ENCODE data around the gene UBIAD1. TPM values are rescaled to one million over a fixed set of nuclear protein-coding genes. Genes with fewer than 3 reads are reported as not detected.

Gene UBIAD1
- total and polyA plus RNA-seq, 2 donors (not counting 1 experiment from before 2014, with no cell fraction given), result 17.8 to 28.1 TPM

DNA sequence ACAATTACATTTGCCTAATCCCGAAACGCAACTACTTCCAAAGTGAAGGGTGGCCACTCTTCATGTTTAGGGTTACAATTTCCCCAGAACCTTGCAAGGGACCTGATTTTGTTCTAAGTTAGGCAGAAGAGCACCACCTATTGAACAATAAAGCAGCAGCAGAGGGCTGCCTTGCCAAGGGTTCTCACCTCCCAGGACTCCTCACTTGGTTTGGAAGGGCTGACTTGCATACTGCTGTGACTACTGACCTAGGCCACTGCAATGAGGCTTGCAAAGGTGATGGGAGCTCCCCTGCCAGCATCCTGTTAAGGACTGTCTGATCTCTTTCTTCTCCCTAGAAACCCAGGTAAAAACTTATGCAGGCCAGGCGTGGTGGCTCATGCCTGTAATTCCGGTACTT, 24.8 kb upstream of the UBIAD1 start:
- WGBS (ENCODE audit: insufficient coverage), result 100% methylated on average over 2 of the region's 4 CpGs
- H3K4me1 Mint-ChIP-seq, result no peaks in the 10 kb centered on the region
- no peak overlapping the region for H2AFZ ChIP-seq (ENCODE audit: insufficient read depth, low read depth, low read length, poor library complexity, severe bottlenecking)
- H3K27me3 ChIP-seq (replicated peaks in 1 of 4; ENCODE audit: control extremely low read depth in 1 of 4, control insufficient read depth in 3 of 4, insufficient read depth in 4 of 4, low read length in 3 of 4), result no peaks in the 10 kb centered on the region
- H3K9me3 Mint-ChIP-seq (ENCODE audit: insufficient read depth), result no peaks in the 10 kb centered on the region
- no peaks in the 10 kb centered on the region for H4K20me1 ChIP-seq (ENCODE audit: control insufficient read depth, insufficient read depth, low read length, poor library complexity, severe bottlenecking)
- no peaks in the 10 kb centered on the region for H3K27me3 Mint-ChIP-seq
- TF ChIP-seq, protein P1, sequence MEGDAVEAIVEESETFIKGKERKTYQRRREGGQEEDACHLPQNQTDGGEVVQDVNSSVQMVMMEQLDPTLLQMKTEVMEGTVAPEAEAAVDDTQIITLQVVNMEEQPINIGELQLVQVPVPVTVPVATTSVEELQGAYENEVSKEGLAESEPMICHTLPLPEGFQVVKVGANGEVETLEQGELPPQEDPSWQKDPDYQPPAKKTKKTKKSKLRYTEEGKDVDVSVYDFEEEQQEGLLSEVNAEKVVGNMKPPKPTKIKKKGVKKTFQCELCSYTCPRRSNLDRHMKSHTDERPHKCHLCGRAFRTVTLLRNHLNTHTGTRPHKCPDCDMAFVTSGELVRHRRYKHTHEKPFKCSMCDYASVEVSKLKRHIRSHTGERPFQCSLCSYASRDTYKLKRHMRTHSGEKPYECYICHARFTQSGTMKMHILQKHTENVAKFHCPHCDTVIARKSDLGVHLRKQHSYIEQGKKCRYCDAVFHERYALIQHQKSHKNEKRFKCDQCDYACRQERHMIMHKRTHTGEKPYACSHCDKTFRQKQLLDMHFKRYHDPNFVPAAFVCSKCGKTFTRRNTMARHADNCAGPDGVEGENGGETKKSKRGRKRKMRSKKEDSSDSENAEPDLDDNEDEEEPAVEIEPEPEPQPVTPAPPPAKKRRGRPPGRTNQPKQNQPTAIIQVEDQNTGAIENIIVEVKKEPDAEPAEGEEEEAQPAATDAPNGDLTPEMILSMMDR (IDR thresholded peaks at IDR 0.05), result no peak
- TF ChIP-seq EZH2 (IDR thresholded peaks at IDR 0.05; ENCODE audit: borderline replicate concordance, insufficient read depth, low read depth, low read length, poor library complexity, severe bottlenecking), result no peak
- H3K79me2 ChIP-seq (ENCODE audit: control insufficient read depth, insufficient read depth, low read length), result peaks cover 7% of the 10 kb centered on the region
- H3K4me3 Mint-ChIP-seq, result no peak overlapping the region
- no peaks in the 10 kb centered on the region for H3K4me1 ChIP-seq (ENCODE audit: control insufficient read depth in 2 of 2, insufficient read depth in 2 of 2, low read length in 2 of 2)
- no peak overlapping the region for H3K9ac ChIP-seq (ENCODE audit: low read length)
- intact Hi-C loops (cut with micrococcal nuclease), result no loop called here
- ATAC-seq (ENCODE audit: low read depth) (no peak), DNase-seq (no peak)
- H3K27ac Mint-ChIP-seq, result no peak overlapping the region
- CTCF ChIA-PET, result interaction anchor here (1.0 kb wide), 1 partner anchor 397 kb away, joined by 3 read pairs; no protein-coding TSS in a partner anchor
- no peak overlapping the region for H3K27ac ChIP-seq (ENCODE audit: low read length in 2 of 2)
- no peak overlapping the region for H3K4me2 ChIP-seq (replicated peaks; ENCODE audit: low read depth, low read length, poor library complexity, severe bottlenecking)
- POLR2A ChIA-PET, result no interaction called here
- H3K4me3 ChIP-seq (ENCODE audit: control extremely low read depth in 1 of 5, extremely low read depth in 1 of 5, insufficient read depth in 1 of 5, low read depth in 2 of 5, low read length in 4 of 5), result no peak overlapping the region
- H3K36me3 ChIP-seq (replicated peaks in 1 of 2; ENCODE audit: control extremely low read depth in 1 of 2, control insufficient read depth in 1 of 2, extremely low read depth in 1 of 2, insufficient read depth in 2 of 2, low read length in 1 of 2), result peaks cover 15 to 64% of the 10 kb centered on the region in 2 experiments
- H3K9me3 ChIP-seq (ENCODE audit: control extremely low read depth in 1 of 3, control insufficient read depth in 2 of 3, insufficient read depth in 1 of 3, low read length in 2 of 3), result no peaks in the 10 kb centered on the region

DNA sequence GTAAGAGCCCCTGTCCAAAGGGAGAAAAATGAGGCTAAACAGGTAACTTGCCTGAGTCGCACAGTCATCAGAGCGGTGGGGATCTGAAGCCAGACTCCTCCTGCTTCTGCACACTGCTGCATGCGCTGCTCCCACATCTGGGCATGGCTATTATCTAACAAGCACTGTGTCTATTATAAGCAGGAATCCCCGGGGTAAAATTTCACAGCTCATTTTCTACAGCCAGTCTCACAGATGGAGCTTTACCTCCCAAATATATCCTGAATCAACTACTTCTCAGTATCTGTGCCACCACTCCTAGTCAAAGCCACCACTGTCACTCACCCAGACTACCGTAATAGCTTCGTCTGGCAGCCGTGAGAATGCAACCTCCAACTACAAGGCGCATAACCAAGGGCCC, 20.5 kb upstream of the UBIAD1 start:
- Histone ChIP-seq H3K27ac (ENCODE audit: low read length in 2 of 2) (no peak overlapping the region), H3K4me2 (replicated peaks; ENCODE audit: low read depth, low read length, poor library complexity, severe bottlenecking) (no peak overlapping the region), H3K27me3 (replicated peaks in 1 of 4; ENCODE audit: control extremely low read depth in 1 of 4, control insufficient read depth in 3 of 4, insufficient read depth in 4 of 4, low read length in 3 of 4) (no peaks in the 10 kb centered on the region), H3K4me1 (ENCODE audit: control insufficient read depth in 2 of 2, insufficient read depth in 2 of 2, low read length in 2 of 2) (no peaks in the 10 kb centered on the region), H3K79me2 (ENCODE audit: control insufficient read depth, insufficient read depth, low read length) (peaks cover 10% of the 10 kb centered on the region), H3K9me3 (ENCODE audit: control extremely low read depth in 1 of 3, control insufficient read depth in 2 of 3, insufficient read depth in 1 of 3, low read length in 2 of 3) (no peaks in the 10 kb centered on the region), H2AFZ (ENCODE audit: insufficient read depth, low read depth, low read length, poor library complexity, severe bottlenecking) (no peak overlapping the region), H3K36me3 (replicated peaks in 1 of 2; ENCODE audit: control extremely low read depth in 1 of 2, control insufficient read depth in 1 of 2, extremely low read depth in 1 of 2, insufficient read depth in 2 of 2, low read length in 1 of 2) (peaks cover 17 to 72% of the 10 kb centered on the region in 2 experiments), H4K20me1 (ENCODE audit: control insufficient read depth, insufficient read depth, low read length, poor library complexity, severe bottlenecking) (no peaks in the 10 kb centered on the region), H3K4me3 (ENCODE audit: control extremely low read depth in 1 of 5, extremely low read depth in 1 of 5, insufficient read depth in 1 of 5, low read depth in 2 of 5, low read length in 4 of 5) (no peak overlapping the region), H3K9ac (ENCODE audit: low read length) (no peak overlapping the region)
- intact Hi-C loops (cut with micrococcal nuclease), result no loop called here
- ChIA-PET CTCF (interaction anchor here (1.1 to 5.3 kb wide), 2 partner anchors 11 to 393 kb away, joined by 3 to 32 read pairs; no protein-coding TSS in a partner anchor), POLR2A (no interaction called here)
- ATAC-seq (ENCODE audit: low read depth) (no peak), DNase-seq (no peak)
- WGBS (ENCODE audit: insufficient coverage), result 88% methylated on average over 8 of the region's 8 CpGs
- TF ChIP-seq EZH2 (IDR thresholded peaks at IDR 0.05; ENCODE audit: borderline replicate concordance, insufficient read depth, low read depth, low read length, poor library complexity, severe bottlenecking), result no peak
- TF ChIP-seq, protein P1 (IDR thresholded peaks at IDR 0.05), result no peak
- Mint-ChIP-seq H3K27ac (no peak overlapping the region), H3K4me1 (no peaks in the 10 kb centered on the region), H3K27me3 (no peaks in the 10 kb centered on the region), H3K9me3 (ENCODE audit: insufficient read depth) (no peaks in the 10 kb centered on the region), H3K4me3 (no peak overlapping the region)
